Progenitor cell of endocrine pancreas (in vitro differentiated cells): ENCODE measurements around the gene CCDC88C. TPM values are rescaled to one million over a fixed set of nuclear protein-coding genes. Genes with fewer than 3 reads are reported as not detected.
A peak's percentile ranks its signal among the peaks of the same experiment; 100 is the strongest.

ENCODE experiments used
- DNase-seq: peaks from one replicate; pipeline ENCODE4 v3.0.0; 2021; ENCODE audit warnings: low spot score; ENCODE audit not compliant: unreplicated experiment
- H3K27ac Mint-ChIP-seq: 2 replicates; pipeline ENCODE4 v1.8.0; 2021; ENCODE audit warnings: mild to moderate bottlenecking, moderate library complexity, mixed read lengths
- H3K27me3 Mint-ChIP-seq: 2 replicates; pipeline ENCODE4 v1.8.0; 2021; ENCODE audit warnings: mixed read lengths
- H3K36me3 Mint-ChIP-seq: 2 replicates; pipeline ENCODE4 v1.8.0; 2022; ENCODE audit warnings: mixed read lengths; ENCODE audit not compliant: insufficient read depth
- H3K4me1 Mint-ChIP-seq: 2 replicates; pipeline ENCODE4 v1.8.0; 2021; ENCODE audit warnings: low read depth, mixed read lengths
- H3K4me3 Mint-ChIP-seq: 2 replicates; pipeline ENCODE4 v1.8.0; 2021; ENCODE audit warnings: low read depth, mild to moderate bottlenecking, moderate library complexity, mixed read lengths
- H3K9me3 Mint-ChIP-seq: 2 replicates; pipeline ENCODE4 v1.8.0; 2021; ENCODE audit warnings: low read depth, mixed read lengths
- CTCF ChIP-seq: fragments of 200-600 bp; sonication (generic); IDR thresholded peaks from one replicate; pipeline ENCODE4 v1.5.0; 2021; ENCODE audit warnings: antibody characterized with exemption, mild to moderate bottlenecking; ENCODE audit not compliant: unreplicated experiment
- total RNA-seq: library from RNA; stranded (reverse); gene quantifications from 2 replicates; pipeline ENCODE4 v1.2.1, GENCODE V29; 2021

Gene CCDC88C
- total RNA-seq, 1 donor from 2014 or later, result 78.1 TPM

- no peak for TF ChIP-seq CTCF
- no peaks in the 10 kb centered on the region for H3K27me3 Mint-ChIP-seq
- peaks cover 45% of the 10 kb centered on the region for H3K4me1 Mint-ChIP-seq
- no peak for DNase-seq
- no peak overlapping the region for H3K27ac Mint-ChIP-seq
- H3K36me3 Mint-ChIP-seq, result peaks cover 2% of the 10 kb centered on the region
- no peaks in the 10 kb centered on the region for H3K9me3 Mint-ChIP-seq
- H3K4me3 Mint-ChIP-seq, result no peak overlapping the region
Measured at GRCh38 chr14:91385697-91386096, 31.9 kb downstream of the CCDC88C start.

GRCh38 chr14:91385224-91385623 is 32.4 kb downstream of the CCDC88C start:
- H3K4me3 Mint-ChIP-seq, result no peak overlapping the region
- H3K27me3 Mint-ChIP-seq, result no peaks in the 10 kb centered on the region
- H3K9me3 Mint-ChIP-seq, result no peaks in the 10 kb centered on the region
- no peak for TF ChIP-seq CTCF
- DNase-seq, result no peak
- no peak overlapping the region for H3K27ac Mint-ChIP-seq
- H3K4me1 Mint-ChIP-seq, result peaks cover 47% of the 10 kb centered on the region
- peaks cover 2% of the 10 kb centered on the region for H3K36me3 Mint-ChIP-seq

DNA sequence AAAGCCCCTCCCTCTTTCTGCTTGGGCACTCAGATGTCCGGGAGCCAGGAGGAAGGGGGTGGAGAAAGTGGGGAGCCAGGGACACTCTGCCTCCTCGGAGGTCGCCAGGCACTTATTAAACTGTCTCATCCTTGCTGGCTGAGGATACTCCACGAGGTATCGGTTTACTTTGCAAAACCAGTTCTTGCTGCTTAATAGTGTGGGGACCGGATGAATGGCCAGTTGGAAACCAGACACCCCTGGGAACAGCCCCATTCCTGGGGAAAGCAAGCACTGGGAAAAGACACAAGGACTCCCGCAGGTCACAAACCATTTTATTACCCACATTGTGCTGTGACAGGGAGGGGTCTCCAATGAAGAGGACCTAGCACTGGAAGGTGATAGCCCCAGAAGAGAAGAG is 34.2 kb downstream of the CCDC88C start:
- DNase-seq, result no peak
- no peak for TF ChIP-seq CTCF
- no peaks in the 10 kb centered on the region for H3K27me3 Mint-ChIP-seq
- peaks cover 52% of the 10 kb centered on the region for H3K4me1 Mint-ChIP-seq
- H3K9me3 Mint-ChIP-seq, result no peaks in the 10 kb centered on the region
- no peak overlapping the region for H3K4me3 Mint-ChIP-seq
- H3K27ac Mint-ChIP-seq, result no peak overlapping the region
- peaks cover 2% of the 10 kb centered on the region for H3K36me3 Mint-ChIP-seq

GRCh38 chr14:91381801-91382670 is 35.6 kb downstream of the CCDC88C start:
- TF ChIP-seq CTCF, result no peak
- H3K4me1 Mint-ChIP-seq, result peaks cover 55% of the 10 kb centered on the region

DNA sequence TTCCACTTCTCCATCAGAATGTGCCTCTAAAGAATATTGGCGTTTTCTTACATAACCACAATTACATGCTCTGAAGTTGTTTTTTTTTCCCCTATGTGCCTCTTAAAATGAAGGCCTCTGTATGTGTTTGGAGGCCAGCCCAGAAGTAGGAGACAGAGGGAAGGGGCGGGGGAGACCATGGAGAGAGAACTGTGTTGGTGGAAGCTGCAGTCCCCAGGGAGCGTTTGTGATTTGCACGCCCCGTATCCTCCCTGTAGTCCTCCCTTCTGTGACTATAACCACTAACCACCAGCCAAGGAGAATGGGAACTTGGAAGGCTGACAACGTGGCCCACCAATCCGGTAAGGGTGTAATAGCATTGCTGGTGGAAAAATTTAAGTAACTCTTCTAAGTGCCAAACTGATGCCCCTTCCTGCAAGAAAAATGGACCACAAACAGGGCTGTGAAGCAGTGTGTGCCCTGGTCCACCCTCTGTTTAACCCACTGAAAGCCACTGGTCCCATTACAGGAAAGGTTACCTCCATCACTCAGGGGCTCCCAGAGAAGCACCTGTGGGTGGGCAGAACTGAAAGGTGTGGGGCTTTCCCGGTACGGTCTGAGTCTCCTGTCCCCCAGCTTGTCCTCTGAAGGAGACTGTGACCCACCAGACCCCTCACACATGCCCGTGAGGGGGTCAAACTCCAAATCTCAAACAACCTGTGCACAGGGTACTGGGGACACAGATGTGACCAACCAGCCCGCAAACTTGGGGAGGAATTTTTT is 36.8 kb downstream of the CCDC88C start:
- Mint-ChIP-seq H3K27me3 (no peaks in the 10 kb centered on the region), H3K4me3 (no peak overlapping the region), H3K9me3 (no peaks in the 10 kb centered on the region), H3K27ac (peak overlapping the region; percentile 19), H3K4me1 (peaks cover 62% of the 10 kb centered on the region), H3K36me3 (peaks cover 2% of the 10 kb centered on the region)
- TF ChIP-seq CTCF, result no peak
- DNase-seq, result no peak

More at GRCh38 chr14:91381801-91382670, 35.6 kb downstream of the CCDC88C start:
- Mint-ChIP-seq H3K36me3 (peaks cover 2% of the 10 kb centered on the region), H3K27ac (peak overlapping the region; percentile 10), H3K9me3 (no peaks in the 10 kb centered on the region), H3K27me3 (no peaks in the 10 kb centered on the region), H3K4me3 (no peak overlapping the region)
- DNase-seq, result no peak
